Coronary artery (tissue), 2 donors: ENCODE measurements around the gene FBXO17.
"Not testable (repeated sequence)": the region's sequence is repeated elsewhere in the genome, so short reads cannot be mapped to it uniquely, and the experiment has no call there.

Experiments used
- DNase-seq: peaks from one replicate; pipeline ENCODE4 v3.0.0-alpha.2; 2017; ENCODE audit warnings: low spot score
- H3K27ac ChIP-seq, 2 donors: fragments of 200-600 bp; sonication (generic); one replicate each; pipeline ENCODE4 v1.5.1; 2016 to 2019
- H3K4me3 ChIP-seq: fragments of 200-600 bp; sonication (generic); 2 replicates; pipeline ENCODE4 v1.5.1; 2016; ENCODE audit warnings: mild to moderate bottlenecking, moderate library complexity
- TF ChIP-seq, protein P1 (sequence below): fragments of 200-600 bp; sonication (generic); IDR thresholded peaks from one replicate; pipeline ENCODE4 v1.5.1; 2019; ENCODE audit warnings: antibody characterized with exemption

Gene FBXO17

DNA sequence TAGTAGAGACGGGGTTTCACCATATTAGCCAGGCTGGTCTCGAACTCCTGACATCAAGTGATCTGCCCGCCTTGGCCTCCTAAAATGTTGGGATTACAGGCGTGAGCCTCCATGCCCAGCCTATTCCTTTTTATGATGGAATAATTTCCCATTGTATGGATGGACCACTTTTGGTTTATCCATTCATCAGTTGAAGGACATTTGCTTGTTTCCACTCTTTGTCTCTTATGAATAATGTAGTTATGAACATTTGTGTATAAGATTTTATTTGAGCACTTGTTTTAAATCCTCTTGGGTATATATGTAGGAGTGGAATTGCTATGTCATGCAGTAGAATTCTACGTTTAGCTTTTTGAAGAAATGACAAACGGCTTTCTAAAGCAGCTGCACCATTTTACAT lies 33.5 kb upstream of the FBXO17 start:
- H3K4me3 ChIP-seq = no peak overlapping the region
- TF ChIP-seq, protein P1, sequence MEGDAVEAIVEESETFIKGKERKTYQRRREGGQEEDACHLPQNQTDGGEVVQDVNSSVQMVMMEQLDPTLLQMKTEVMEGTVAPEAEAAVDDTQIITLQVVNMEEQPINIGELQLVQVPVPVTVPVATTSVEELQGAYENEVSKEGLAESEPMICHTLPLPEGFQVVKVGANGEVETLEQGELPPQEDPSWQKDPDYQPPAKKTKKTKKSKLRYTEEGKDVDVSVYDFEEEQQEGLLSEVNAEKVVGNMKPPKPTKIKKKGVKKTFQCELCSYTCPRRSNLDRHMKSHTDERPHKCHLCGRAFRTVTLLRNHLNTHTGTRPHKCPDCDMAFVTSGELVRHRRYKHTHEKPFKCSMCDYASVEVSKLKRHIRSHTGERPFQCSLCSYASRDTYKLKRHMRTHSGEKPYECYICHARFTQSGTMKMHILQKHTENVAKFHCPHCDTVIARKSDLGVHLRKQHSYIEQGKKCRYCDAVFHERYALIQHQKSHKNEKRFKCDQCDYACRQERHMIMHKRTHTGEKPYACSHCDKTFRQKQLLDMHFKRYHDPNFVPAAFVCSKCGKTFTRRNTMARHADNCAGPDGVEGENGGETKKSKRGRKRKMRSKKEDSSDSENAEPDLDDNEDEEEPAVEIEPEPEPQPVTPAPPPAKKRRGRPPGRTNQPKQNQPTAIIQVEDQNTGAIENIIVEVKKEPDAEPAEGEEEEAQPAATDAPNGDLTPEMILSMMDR = no peak
- H3K27ac ChIP-seq = no peak overlapping the region
- no peak for DNase-seq

DNA sequence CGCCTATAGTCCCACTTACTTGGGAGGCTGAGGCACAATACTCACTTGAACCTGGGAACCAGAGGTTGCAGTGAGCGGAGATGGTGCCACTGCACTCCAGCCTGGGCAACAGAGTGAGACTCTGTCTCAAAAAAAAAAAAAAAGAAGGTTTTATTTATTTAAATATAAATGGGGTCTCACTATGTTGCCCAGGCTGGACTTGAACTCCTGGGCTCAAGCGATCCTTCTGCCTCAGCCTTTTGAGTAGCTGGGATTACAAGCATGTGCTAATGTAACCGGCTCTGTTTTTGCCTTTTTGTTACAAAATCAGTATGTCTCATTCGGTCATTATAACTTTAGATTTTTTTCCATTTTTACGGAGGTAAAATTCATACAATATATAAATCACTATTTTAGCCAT lies 32.6 kb upstream of the FBXO17 start:
- H3K27ac ChIP-seq = no peak overlapping the region
- TF ChIP-seq, protein P1 = no peak
- H3K4me3 ChIP-seq = no peak overlapping the region
- DNase-seq = no peak

DNA sequence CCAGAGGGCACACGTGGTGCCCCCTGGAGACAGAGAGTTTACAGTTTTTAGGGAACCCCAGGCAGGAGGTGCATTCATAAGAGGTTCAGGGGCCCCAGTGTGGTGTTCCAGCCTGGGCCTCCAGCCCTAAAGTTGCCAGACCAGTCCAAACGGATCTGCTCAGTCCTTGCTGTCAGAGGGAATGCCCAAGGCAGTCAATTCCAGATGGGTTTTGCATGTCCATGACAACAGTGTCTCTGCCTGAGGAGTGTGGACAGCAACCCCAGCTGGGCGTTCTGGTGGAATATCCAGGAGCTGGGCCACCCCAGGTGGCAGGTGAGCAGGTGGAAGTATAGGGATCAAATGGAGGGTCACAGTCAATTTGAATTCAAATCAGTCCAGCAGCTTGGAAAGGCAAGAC lies 31.6 kb upstream of the FBXO17 start:
- DNase-seq = no peak
- TF ChIP-seq, protein P1 = no peak
- no peak overlapping the region for H3K4me3 ChIP-seq
- no peak overlapping the region for H3K27ac ChIP-seq

DNA sequence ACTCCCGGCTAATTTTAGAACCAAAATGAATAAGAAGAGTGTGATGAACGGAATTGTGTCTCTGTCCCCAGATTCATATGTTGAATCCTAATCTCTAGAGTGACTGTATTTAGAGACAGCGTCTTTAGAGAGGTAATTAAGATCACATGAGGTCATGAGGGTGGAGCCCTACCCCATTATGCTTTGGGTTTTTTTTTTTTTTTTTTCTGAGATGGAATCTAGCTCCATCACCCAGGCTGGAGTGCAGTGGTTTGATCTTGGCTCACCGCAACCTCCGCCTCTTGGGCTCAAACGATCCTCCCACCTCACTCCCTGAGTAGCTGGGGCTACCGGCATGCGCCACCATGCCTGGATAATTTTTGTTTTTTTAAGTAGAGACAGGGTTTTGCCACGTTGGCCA lies 28.9 kb upstream of the FBXO17 start:
- DNase-seq = no peak
- H3K27ac ChIP-seq = no peak overlapping the region
- H3K4me3 ChIP-seq = no peak overlapping the region
- TF ChIP-seq, protein P1 = no peak

DNA sequence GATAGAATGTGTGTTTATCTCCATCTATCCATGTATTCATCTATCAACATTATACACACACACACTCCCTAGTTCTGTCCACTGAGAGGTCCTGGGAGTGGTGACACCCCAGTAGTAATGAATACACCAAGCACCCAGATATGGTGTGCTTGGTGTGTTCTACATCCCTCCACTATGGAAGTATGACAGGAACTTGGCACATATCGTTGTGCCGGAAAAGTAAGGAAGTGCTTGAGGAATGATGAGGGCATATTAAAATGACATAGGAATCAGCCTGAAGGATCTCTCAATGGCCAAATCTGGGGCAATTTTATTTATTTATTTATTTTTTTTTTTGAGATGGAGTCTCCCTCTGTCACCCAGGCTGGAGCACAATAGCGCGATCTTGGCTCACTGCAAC lies 28.3 kb upstream of the FBXO17 start:
- TF ChIP-seq, protein P1 = no peak
- Histone ChIP-seq H3K27ac (no peak overlapping the region), H3K4me3 (no peak overlapping the region)
- DNase-seq = no peak

DNA sequence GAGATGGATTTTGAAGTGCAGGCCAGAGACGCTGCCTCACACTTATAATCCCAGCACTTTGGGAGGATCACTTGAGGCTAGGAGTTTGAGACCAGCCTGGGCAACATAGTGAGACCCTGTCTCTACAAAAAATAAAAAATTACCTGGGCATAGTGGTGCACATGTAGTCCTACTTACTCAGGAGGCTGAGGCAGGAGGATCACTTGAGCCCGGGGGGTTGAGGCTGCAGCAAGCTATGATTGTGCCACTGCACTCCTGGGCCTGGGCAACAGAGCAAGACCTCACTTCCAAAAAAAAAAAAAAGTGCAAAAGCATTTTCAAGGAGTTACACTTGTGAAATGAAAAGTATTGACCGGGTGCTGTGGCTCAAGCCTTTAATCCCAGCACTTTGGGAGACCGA lies 27.6 kb upstream of the FBXO17 start:
- DNase-seq = no peak
- Histone ChIP-seq H3K27ac (no peak overlapping the region), H3K4me3 (no peak overlapping the region)
- TF ChIP-seq, protein P1 = no peak

DNA sequence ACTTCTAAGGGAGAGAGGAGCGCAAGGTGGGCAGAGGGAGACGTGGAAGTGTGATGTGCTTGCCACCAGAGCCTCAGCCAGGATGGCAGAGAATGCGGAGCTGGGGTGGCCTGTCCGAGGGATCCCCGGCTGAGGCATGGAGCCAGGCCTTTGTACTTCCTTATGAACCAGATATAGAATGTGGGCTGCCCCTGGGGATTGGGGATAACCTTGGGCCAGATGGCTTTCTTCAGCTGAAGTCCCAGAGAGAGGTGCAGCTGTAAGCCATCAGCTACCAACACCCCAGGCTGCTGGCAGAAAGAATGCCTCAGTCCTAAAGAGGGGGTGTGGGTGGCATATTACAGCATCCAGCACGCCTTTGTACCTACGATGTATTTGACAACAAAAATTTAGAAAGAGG lies 25.5 kb upstream of the FBXO17 start:
- H3K27ac ChIP-seq = no peak overlapping the region
- no peak for DNase-seq
- TF ChIP-seq, protein P1 = no peak
- no peak overlapping the region for H3K4me3 ChIP-seq

DNA sequence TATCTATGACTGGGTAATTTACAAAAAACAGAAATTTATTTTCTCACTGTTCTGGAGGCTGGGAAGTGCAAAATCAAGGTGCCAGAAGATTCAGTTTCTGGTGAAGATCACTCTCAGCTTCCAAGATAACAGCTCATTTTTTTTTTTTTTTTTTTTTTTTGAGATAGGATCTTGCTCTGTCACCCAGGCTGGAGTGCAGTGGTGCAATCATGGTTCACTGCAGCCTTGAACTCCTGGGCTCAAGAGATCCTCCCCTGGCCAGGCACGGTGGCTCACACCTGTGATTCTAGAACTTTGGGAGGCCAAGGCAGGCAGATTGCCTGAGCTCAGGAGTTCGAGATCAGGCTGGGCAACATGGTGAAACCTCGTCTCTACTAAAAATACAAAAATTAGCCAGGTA lies 22.0 kb upstream of the FBXO17 start:
- not testable (repeated sequence) for H3K27ac ChIP-seq, DNase-seq, H3K4me3 ChIP-seq
